ENCODE data around the gene TMEM175. TPM values are rescaled to one million over a fixed set of nuclear protein-coding genes. Genes with fewer than 3 reads are reported as not detected.

The TMEM175 gene
- total RNA-seq, 2 experiments from 2014 or later: 11.0 to 11.2 TPM

DNA sequence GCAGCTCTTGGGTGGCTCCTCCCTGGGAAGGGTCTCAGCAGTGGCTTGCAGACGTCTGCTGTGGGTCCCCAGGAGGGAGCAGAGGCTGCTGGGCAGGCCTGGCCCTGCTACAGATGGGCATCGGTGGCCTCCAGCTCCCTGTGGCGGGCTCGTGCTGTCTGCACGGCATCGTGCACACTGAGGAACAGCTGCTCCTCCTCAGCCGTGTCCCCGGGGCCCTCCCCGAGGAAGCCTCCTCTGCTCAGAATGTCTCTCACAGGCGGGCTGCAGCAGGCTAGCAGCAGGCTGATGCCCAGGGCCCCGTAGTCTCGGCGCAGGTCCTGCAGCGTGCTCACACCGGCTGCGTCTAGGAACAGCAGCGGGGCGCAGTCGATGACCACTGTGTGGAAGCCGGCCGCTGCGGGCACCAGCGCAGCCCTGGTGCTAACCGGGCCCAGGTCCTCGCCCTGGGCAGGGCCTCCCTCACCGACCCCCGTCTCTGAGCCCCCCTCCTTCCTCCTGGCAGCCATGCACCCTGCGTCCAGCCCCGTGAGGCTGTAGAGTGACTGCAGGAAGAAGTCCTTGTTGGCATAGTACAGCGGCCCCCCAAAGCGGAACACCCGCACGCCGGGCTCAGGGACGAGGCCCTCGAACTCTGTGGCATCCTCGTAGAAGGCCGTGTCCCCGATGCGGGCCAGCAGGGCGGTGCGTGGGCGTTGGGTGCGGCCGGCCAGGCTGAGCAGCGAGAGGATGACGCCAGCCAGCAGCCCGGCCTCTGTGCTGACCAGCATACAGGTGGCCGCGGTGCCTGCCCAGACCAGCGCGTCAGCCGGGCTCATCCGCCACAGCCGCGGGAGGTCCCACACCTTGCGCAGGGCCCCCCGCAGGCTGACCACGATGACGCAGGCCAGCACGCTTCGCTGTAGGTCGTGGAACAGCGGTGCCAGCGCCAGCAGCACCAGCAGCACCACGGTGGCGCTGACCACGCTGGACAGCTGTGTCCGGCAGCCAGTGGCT is 56.8 kb downstream of the TMEM175 start:
- intact Hi-C loops (cut with micrococcal nuclease): loop anchor here (5.0 kb wide), 1 partner anchor 57 kb away; the partner anchor contains the start of genes GAK and TMEM175
- Mint-ChIP-seq H3K36me3 (ENCODE audit: low read depth) (no peaks in the 10 kb centered on the region), H3K27me3 (no peaks in the 10 kb centered on the region), H3K4me1 (ENCODE audit: low read depth) (peaks cover 22% of the 10 kb centered on the region), H3K4me3 (no peak overlapping the region), H3K9me3 (no peaks in the 10 kb centered on the region), H3K27ac (no peak overlapping the region)
- ChIA-PET POLR2A (interaction anchor here (1.0 kb wide), 1 partner anchor 57 kb away, joined by 3 read pairs; the partner anchor contains the start of genes GAK and TMEM175), CTCF (interaction anchor here (4.3 kb wide), 1 partner anchor 248 kb away, joined by 44 read pairs; no protein-coding TSS in a partner anchor)
- no peak for ATAC-seq
- TF ChIP-seq, protein P1, sequence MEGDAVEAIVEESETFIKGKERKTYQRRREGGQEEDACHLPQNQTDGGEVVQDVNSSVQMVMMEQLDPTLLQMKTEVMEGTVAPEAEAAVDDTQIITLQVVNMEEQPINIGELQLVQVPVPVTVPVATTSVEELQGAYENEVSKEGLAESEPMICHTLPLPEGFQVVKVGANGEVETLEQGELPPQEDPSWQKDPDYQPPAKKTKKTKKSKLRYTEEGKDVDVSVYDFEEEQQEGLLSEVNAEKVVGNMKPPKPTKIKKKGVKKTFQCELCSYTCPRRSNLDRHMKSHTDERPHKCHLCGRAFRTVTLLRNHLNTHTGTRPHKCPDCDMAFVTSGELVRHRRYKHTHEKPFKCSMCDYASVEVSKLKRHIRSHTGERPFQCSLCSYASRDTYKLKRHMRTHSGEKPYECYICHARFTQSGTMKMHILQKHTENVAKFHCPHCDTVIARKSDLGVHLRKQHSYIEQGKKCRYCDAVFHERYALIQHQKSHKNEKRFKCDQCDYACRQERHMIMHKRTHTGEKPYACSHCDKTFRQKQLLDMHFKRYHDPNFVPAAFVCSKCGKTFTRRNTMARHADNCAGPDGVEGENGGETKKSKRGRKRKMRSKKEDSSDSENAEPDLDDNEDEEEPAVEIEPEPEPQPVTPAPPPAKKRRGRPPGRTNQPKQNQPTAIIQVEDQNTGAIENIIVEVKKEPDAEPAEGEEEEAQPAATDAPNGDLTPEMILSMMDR (IDR thresholded peaks at IDR 0.05): no peak
- no peak for DNase-seq

DNA sequence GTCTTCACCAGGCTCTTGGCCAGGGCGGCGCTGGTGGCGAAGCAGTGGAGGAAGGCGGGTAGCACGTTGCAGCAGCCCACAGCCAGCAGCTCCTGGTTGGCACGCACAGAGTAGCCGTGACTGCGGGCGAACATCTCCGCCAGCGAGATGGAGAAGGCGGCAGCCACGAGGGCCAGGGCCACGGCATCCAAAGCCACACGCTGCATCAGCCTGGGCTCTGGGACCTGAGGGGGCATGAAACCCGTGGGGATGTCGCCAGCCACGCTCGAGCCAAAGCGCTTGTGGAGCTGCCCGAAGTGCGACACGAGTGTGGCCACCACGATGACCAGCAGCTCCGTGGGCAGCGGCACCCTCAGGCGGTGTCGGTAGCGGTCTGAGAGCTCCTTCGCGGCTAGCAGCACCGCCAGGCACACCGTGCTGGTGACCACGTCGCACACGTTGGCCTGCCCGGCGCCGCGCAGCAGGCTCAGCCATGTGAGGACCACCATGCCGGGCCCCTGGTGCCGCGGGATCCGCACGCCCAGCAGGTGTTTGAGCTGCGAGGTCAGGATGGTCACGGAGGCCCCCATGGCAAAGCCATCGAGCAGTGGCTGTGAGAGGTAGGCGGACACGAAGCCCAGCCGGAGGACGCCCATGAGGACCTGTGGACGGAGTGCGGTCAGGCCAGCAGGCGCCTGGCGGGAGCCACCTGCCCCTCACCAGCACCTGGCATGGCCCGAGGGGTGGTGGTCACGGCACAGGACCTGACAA is 57.6 kb downstream of the TMEM175 start:
- ChIA-PET POLR2A (no interaction called here), CTCF (no interaction called here)
- no peaks in the 10 kb centered on the region for H3K9me3 Mint-ChIP-seq
- no peaks in the 10 kb centered on the region for H3K27me3 Mint-ChIP-seq
- no peaks in the 10 kb centered on the region for H3K36me3 Mint-ChIP-seq (ENCODE audit: low read depth)
- ATAC-seq: no peak
- no peak overlapping the region for H3K4me3 Mint-ChIP-seq
- intact Hi-C loops (cut with micrococcal nuclease): loop anchor here (5.0 kb wide), 1 partner anchor 58 kb away; the partner anchor contains the start of genes GAK and TMEM175
- peaks cover 19% of the 10 kb centered on the region for H3K4me1 Mint-ChIP-seq (ENCODE audit: low read depth)
- H3K27ac Mint-ChIP-seq: no peak overlapping the region
- no peak for DNase-seq
- TF ChIP-seq, protein P1 (IDR thresholded peaks at IDR 0.05): no peak

DNA sequence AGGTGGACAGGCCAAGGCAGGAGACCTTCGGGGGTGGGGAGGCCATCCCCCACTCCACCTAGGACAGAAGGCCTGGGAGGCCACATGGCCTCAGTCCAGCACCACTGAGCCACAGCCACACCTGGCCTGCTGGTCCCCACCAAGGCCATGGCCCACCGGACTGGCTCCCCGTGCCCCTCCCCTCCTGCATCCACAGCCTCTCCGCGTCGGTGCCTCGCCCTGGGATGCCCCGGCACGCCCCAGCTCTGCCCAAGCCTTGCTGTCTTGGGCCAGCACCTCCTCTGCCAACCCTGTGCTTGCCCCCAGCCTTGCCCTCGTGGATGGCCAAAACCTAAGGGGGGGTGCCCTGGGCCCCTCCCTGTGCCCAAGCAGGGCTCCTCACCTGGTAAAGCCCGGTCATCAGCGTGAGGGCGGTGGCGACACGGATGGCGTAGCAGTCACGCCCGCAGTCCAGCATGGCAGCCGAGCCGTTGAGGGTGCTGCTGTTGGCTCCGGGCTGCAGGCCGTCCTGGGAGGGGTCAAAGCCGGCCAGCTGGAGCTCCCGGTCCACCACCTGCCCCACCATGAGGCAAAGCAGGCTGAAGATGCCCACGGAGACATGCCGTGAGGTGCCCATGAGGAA is 58.6 kb downstream of the TMEM175 start:
- no peak overlapping the region for H3K4me3 Mint-ChIP-seq
- no peaks in the 10 kb centered on the region for H3K9me3 Mint-ChIP-seq
- no peak overlapping the region for H3K27ac Mint-ChIP-seq
- H3K36me3 Mint-ChIP-seq (ENCODE audit: low read depth): no peaks in the 10 kb centered on the region
- DNase-seq: no peak
- POLR2A ChIA-PET: interaction anchor here (1.0 kb wide), 1 partner anchor 59 kb away, joined by 3 read pairs; the partner anchor contains the start of genes GAK and TMEM175
- CTCF ChIA-PET: no interaction called here
- ATAC-seq: no peak
- no peaks in the 10 kb centered on the region for H3K27me3 Mint-ChIP-seq
- intact Hi-C loops (cut with micrococcal nuclease): no loop called here
- H3K4me1 Mint-ChIP-seq (ENCODE audit: low read depth): peaks cover 11% of the 10 kb centered on the region
- TF ChIP-seq, protein P1 (IDR thresholded peaks at IDR 0.05): no peak

DNA sequence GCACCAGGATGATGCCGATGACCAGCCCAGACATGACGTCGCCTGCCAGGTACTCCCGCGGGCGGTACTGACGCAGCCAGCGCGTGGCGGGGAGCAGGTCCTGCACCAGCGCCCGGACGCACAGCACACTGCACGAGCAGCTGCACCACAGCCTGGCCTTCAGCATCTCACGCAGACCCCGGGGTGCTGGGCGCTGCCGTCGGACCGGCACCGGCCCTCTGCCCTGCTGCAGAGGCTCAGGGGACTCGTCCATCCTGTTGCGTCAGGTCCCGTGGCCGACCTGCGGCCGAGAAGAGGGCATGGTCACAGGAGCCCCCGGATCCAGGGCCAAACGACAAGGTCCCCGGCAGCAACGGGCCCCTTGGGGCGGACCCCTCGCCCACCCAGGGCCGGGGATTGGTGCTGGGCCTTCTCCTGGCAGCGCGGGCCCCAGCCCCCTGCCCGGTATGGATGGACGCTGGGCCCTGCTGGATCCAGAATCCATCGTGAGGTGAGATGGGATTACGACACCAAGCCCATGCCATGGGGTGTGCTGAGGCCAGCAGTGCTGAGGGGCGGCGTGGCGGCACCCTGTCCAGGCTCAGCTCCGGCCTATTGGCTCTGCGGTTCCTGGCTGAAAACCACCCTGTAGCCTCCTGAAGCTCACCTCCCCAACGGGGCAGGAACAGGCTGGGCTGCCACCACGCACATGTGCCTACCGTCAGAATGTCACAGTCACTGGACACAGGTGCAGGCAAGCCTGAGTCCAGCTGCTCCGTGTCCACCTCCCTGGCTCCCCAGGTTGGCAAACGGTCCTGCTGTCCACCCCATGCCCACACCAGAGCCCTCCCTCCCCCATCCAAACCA is 59.4 kb downstream of the TMEM175 start:
- ATAC-seq: no peak
- CTCF ChIA-PET: no interaction called here
- Mint-ChIP-seq H3K9me3 (no peaks in the 10 kb centered on the region), H3K36me3 (ENCODE audit: low read depth) (no peaks in the 10 kb centered on the region), H3K4me1 (ENCODE audit: low read depth) (peaks cover 9% of the 10 kb centered on the region), H3K4me3 (no peak overlapping the region), H3K27ac (no peak overlapping the region), H3K27me3 (no peaks in the 10 kb centered on the region)
- intact Hi-C loops (cut with micrococcal nuclease): no loop called here
- POLR2A ChIA-PET: interaction anchor here (1.0 kb wide), 1 partner anchor 59 kb away, joined by 3 read pairs; the partner anchor contains the start of genes GAK and TMEM175
- DNase-seq: no peak
- TF ChIP-seq, protein P1 (IDR thresholded peaks at IDR 0.05): no peak
